Sigmoid colon (tissue), 4 donors: ENCODE data around the gene VSIG8.

Source experiments
- EP300 ChIP-seq, 4 donors: sonication (generic); formaldehyde crosslinking; IDR thresholded peaks; one replicate each; pipeline ENCODE4 v1.6.1; 2017; ENCODE audit warnings: antibody characterized with exemption in 4 of 4
- POLR2A ChIP-seq, 2 donors: fragments of 450-650 bp; IDR thresholded peaks; one replicate each; pipeline ENCODE4 v1.6.1; 2016; ENCODE audit warnings: antibody characterized with exemption in 2 of 2, mild to moderate bottlenecking in 2 of 2, moderate library complexity in 2 of 2
- POLR2AphosphoS5 ChIP-seq, 4 donors: sonication (generic); formaldehyde crosslinking; IDR thresholded peaks; one replicate each; pipeline ENCODE4 v1.6.1; 2017; ENCODE audit warnings: antibody characterized with exemption in 4 of 4
- TF ChIP-seq, protein P1 (sequence below), 4 experiments: fragments of 450-650 bp in 3 of 4; fragments of 200-600 bp in 1 of 4; IDR thresholded peaks; one replicate each; pipeline ENCODE4 v1.5.1; 2016 to 2019; ENCODE audit warnings: antibody characterized with exemption in 4 of 4, mild to moderate bottlenecking in 3 of 4, moderate library complexity in 2 of 4

DNA sequence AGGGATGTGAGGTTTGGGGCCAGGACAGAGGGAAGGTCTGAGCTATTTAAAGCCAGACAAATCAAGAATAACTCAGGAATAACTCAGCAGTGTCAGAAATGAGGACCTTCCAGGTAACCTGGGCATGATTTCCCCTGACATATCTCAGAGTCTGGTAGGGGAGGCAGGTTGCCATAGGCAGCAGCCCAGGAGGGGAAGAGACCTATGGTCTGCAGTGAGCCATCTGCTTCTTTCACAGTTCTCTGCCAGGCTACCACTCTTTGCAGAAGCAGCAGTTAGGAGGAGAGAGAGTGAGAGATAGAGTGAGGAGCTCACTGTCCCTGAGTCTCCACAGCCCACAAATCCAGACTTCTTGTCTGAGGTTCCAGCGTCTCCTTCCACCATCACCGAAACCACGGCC lies 6.3 kb upstream of the VSIG8 start:
- no peak for TF ChIP-seq POLR2A (IDR thresholded peaks at IDR 0.05)
- no peak for TF ChIP-seq POLR2AphosphoS5 (IDR thresholded peaks at IDR 0.05)
- TF ChIP-seq, protein P1, sequence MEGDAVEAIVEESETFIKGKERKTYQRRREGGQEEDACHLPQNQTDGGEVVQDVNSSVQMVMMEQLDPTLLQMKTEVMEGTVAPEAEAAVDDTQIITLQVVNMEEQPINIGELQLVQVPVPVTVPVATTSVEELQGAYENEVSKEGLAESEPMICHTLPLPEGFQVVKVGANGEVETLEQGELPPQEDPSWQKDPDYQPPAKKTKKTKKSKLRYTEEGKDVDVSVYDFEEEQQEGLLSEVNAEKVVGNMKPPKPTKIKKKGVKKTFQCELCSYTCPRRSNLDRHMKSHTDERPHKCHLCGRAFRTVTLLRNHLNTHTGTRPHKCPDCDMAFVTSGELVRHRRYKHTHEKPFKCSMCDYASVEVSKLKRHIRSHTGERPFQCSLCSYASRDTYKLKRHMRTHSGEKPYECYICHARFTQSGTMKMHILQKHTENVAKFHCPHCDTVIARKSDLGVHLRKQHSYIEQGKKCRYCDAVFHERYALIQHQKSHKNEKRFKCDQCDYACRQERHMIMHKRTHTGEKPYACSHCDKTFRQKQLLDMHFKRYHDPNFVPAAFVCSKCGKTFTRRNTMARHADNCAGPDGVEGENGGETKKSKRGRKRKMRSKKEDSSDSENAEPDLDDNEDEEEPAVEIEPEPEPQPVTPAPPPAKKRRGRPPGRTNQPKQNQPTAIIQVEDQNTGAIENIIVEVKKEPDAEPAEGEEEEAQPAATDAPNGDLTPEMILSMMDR (IDR thresholded peaks at IDR 0.05), result no peak
- TF ChIP-seq EP300 (IDR thresholded peaks at IDR 0.05), result no peak
